ENCODE measurements around the gene NR4A3.
A peak's percentile ranks its signal among the peaks of the same experiment; 100 is the strongest.

NR4A3 gene

GRCh38 chr9:99876190-99876589, 54.5 kb downstream of the NR4A3 start:
- no peak for DNase-seq (ENCODE audit: low read depth in 2 of 2)

- DNase-seq (ENCODE audit: low read depth in 2 of 2) = no peak
Observed at GRCh38 chr9:99878651-99879050, 57.0 kb downstream of the NR4A3 start.

GRCh38 chr9:99881769-99882168, 60.1 kb downstream of the NR4A3 start:
- DNase-seq (ENCODE audit: low read depth in 2 of 2) = no peak

- DNase-seq (ENCODE audit: low read depth in 2 of 2) = no peak
Observed at GRCh38 chr9:99885747-99886146, 64.1 kb downstream of the NR4A3 start.

- DNase-seq (ENCODE audit: low read depth in 2 of 2) = no peak
Observed at GRCh38 chr9:99889120-99889519, 67.4 kb downstream of the NR4A3 start.

GRCh38 chr9:99894826-99895225, 73.1 kb downstream of the NR4A3 start:
- no peak for DNase-seq (ENCODE audit: low read depth in 2 of 2)

GRCh38 chr9:99895510-99895909, 73.8 kb downstream of the NR4A3 start:
- no peak for DNase-seq (ENCODE audit: low read depth in 2 of 2)

- DNase-seq (ENCODE audit: low read depth in 2 of 2) = no peak
Observed at GRCh38 chr9:99896119-99896518, 74.4 kb downstream of the NR4A3 start.

GRCh38 chr9:99903393-99903792, 81.7 kb downstream of the NR4A3 start:
- DNase-seq (ENCODE audit: low read depth in 2 of 2) = no peak

- DNase-seq (ENCODE audit: low read depth in 2 of 2) = no peak
Observed at GRCh38 chr9:99905833-99906402, 84.2 kb downstream of the NR4A3 start.

GRCh38 chr9:99906403-99907207, 84.9 kb downstream of the NR4A3 start, which contains the start of gene STX17:
Gene STX17 (plus strand): TSS chr9:99906654. CDS start chr9:99915240, 8,586 bp downstream.
- peak; percentile 64 to 76 for DNase-seq (ENCODE audit: low read depth in 2 of 2)

GRCh38 chr9:99907208-99907532, 85.5 kb downstream of the NR4A3 start:
- DNase-seq (ENCODE audit: low read depth in 2 of 2) = no peak

- no peak for DNase-seq (ENCODE audit: low read depth in 2 of 2)
Observed at GRCh38 chr9:99911600-99911999, 89.9 kb downstream of the NR4A3 start.

Measured in stimulated activated CD8-positive, alpha-beta memory T cell treated with anti-CD3 and anti-CD28 coated beads, Interleukin-7, amount 100 ng/mL, for 1 hour (primary cell).